Type B pancreatic cell (in vitro differentiated cells): ENCODE data around the gene CDRT4. TPM values are rescaled to one million over a fixed set of nuclear protein-coding genes. Genes with fewer than 3 reads are reported as not detected.

Experiments
- DNase-seq: peaks from one replicate; pipeline ENCODE4 v3.0.0; 2021; ENCODE audit warnings: mixed read lengths; ENCODE audit not compliant: unreplicated experiment; ENCODE audit errors: extremely low spot score
- H3K27ac Mint-ChIP-seq: 2 replicates; pipeline ENCODE4 v1.8.0; 2021; ENCODE audit warnings: mild to moderate bottlenecking, mixed read lengths
- H3K27me3 Mint-ChIP-seq: 2 replicates; pipeline ENCODE4 v1.8.0; 2021; ENCODE audit warnings: mixed read lengths
- H3K36me3 Mint-ChIP-seq: 2 replicates; pipeline ENCODE4 v1.8.0; 2021; ENCODE audit warnings: mixed read lengths
- H3K4me1 Mint-ChIP-seq: one replicate; pipeline ENCODE4 v1.8.0; 2021; ENCODE audit warnings: mixed read lengths; ENCODE audit not compliant: unreplicated experiment
- H3K4me3 Mint-ChIP-seq: 2 replicates; pipeline ENCODE4 v1.8.0; 2021; ENCODE audit warnings: mild to moderate bottlenecking, mixed read lengths
- H3K9me3 Mint-ChIP-seq: 2 replicates; pipeline ENCODE4 v1.8.0; 2021; ENCODE audit warnings: mixed read lengths
- CTCF ChIP-seq: fragments of 200-600 bp; sonication (generic); conservative IDR thresholded peaks from 2 replicates; pipeline ENCODE4 v1.5.0; 2021; ENCODE audit warnings: antibody characterized with exemption, mild to moderate bottlenecking
- total RNA-seq: library from RNA; stranded (reverse); gene quantifications from 2 replicates; pipeline ENCODE4 v1.2.1, GENCODE V29; 2021; ENCODE audit warnings: low replicate concordance

Gene CDRT4
- total RNA-seq, 1 donor from 2014 or later, result 12.9 TPM

- Mint-ChIP-seq H3K27me3 (no peaks in the 10 kb centered on the region), H3K9me3 (peaks cover 4% of the 10 kb centered on the region), H3K36me3 (peaks cover 36% of the 10 kb centered on the region), H3K27ac (no peak overlapping the region), H3K4me3 (no peak overlapping the region), H3K4me1 (peaks cover 22% of the 10 kb centered on the region)
- no peak for TF ChIP-seq CTCF
- no peak for DNase-seq
Observed at GRCh38 chr17:15481481-15481880, 14.1 kb upstream of the CDRT4 start.

- Mint-ChIP-seq H3K27ac (no peak overlapping the region), H3K36me3 (peaks cover 30% of the 10 kb centered on the region), H3K4me3 (no peak overlapping the region), H3K4me1 (peaks cover 22% of the 10 kb centered on the region), H3K27me3 (no peaks in the 10 kb centered on the region), H3K9me3 (peaks cover 4% of the 10 kb centered on the region)
- no peak for DNase-seq
- no peak for TF ChIP-seq CTCF
Observed at GRCh38 chr17:15480204-15480603, 12.8 kb upstream of the CDRT4 start.

- peaks cover 28% of the 10 kb centered on the region for H3K36me3 Mint-ChIP-seq
Observed at GRCh38 chr17:15479703-15480102, 12.3 kb upstream of the CDRT4 start.

GRCh38 chr17:15478845-15479244, 11.4 kb upstream of the CDRT4 start:
- Mint-ChIP-seq H3K4me3 (no peak overlapping the region), H3K36me3 (peaks cover 30% of the 10 kb centered on the region), H3K27ac (no peak overlapping the region), H3K27me3 (no peaks in the 10 kb centered on the region), H3K9me3 (peaks cover 10% of the 10 kb centered on the region), H3K4me1 (peaks cover 25% of the 10 kb centered on the region)
- no peak for DNase-seq
- TF ChIP-seq CTCF, result no peak

More at GRCh38 chr17:15479703-15480102, 12.3 kb upstream of the CDRT4 start:
- H3K9me3 Mint-ChIP-seq, result peaks cover 5% of the 10 kb centered on the region
- no peak for TF ChIP-seq CTCF
- H3K27ac Mint-ChIP-seq, result no peak overlapping the region
- DNase-seq, result no peak
- H3K4me3 Mint-ChIP-seq, result no peak overlapping the region
- H3K27me3 Mint-ChIP-seq, result no peaks in the 10 kb centered on the region
- peaks cover 22% of the 10 kb centered on the region for H3K4me1 Mint-ChIP-seq

GRCh38 chr17:15475631-15476354, 8.4 kb upstream of the CDRT4 start:
- Mint-ChIP-seq H3K36me3 (peaks cover 23% of the 10 kb centered on the region), H3K27me3 (no peaks in the 10 kb centered on the region), H3K4me3 (no peak overlapping the region), H3K9me3 (peaks cover 10% of the 10 kb centered on the region), H3K27ac (no peak overlapping the region), H3K4me1 (peaks cover 25% of the 10 kb centered on the region)
- TF ChIP-seq CTCF, result no peak
- no peak for DNase-seq
